ENCODE measurements around the gene IRAG1.
"Not testable (repeated sequence)": the region's sequence is repeated elsewhere in the genome, so short reads cannot be mapped to it uniquely, and the experiment has no call there.

DNA sequence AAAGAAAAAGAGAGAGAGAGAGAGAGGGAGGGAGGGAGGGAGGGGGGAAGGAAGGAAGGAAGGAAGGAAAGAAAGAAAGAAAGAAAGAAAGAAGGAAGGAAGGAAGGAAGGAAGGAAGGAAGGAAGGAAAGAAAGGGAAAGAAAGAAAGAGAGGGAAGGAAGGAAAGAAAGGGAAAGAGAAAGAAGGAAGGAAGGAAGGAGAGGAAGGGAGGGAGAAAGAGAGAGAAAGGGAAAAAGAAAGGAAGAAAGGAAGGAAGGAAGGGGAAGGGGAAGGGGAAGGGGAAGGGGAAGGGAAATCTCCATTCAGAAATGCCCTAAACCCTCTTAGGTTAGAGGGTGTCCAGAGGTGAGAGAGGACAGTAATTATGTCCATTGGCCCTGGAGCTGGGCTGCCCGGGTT is 13.3 kb downstream of the IRAG1 start:
- TF ChIP-seq, protein P1, sequence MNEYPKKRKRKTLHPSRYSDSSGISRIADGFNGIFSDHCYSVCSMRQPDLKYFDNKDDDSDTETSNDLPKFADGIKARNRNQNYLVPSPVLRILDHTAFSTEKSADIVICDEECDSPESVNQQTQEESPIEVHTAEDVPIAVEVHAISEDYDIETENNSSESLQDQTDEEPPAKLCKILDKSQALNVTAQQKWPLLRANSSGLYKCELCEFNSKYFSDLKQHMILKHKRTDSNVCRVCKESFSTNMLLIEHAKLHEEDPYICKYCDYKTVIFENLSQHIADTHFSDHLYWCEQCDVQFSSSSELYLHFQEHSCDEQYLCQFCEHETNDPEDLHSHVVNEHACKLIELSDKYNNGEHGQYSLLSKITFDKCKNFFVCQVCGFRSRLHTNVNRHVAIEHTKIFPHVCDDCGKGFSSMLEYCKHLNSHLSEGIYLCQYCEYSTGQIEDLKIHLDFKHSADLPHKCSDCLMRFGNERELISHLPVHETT (tag by site-specific recombination; IDR thresholded peaks at IDR 0.05): not testable (repeated sequence)
- TF ChIP-seq MYNN (tag by site-specific recombination; IDR thresholded peaks at IDR 0.05; ENCODE audit: borderline replicate concordance): not testable (repeated sequence)
- TF ChIP-seq, protein P2, sequence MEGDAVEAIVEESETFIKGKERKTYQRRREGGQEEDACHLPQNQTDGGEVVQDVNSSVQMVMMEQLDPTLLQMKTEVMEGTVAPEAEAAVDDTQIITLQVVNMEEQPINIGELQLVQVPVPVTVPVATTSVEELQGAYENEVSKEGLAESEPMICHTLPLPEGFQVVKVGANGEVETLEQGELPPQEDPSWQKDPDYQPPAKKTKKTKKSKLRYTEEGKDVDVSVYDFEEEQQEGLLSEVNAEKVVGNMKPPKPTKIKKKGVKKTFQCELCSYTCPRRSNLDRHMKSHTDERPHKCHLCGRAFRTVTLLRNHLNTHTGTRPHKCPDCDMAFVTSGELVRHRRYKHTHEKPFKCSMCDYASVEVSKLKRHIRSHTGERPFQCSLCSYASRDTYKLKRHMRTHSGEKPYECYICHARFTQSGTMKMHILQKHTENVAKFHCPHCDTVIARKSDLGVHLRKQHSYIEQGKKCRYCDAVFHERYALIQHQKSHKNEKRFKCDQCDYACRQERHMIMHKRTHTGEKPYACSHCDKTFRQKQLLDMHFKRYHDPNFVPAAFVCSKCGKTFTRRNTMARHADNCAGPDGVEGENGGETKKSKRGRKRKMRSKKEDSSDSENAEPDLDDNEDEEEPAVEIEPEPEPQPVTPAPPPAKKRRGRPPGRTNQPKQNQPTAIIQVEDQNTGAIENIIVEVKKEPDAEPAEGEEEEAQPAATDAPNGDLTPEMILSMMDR (tag by site-specific recombination; IDR thresholded peaks at IDR 0.05): not testable (repeated sequence)
